ENCODE measurements around the gene LRRC45.

Gene LRRC45

GRCh38 chr17:82025401-82026107 lies 2.4 kb downstream of the LRRC45 start:
- CTCF ChIA-PET: interaction anchor here (0.6 to 2.5 kb wide), 7 partner anchors 16 to 163 kb away, joined by 3 to 10 read pairs (median 4); no protein-coding TSS in a partner anchor
- POLR2A ChIA-PET: interaction anchor here (0.6 to 2.0 kb wide), 3 partner anchors 12 to 425 kb away, joined by 3 to 8 read pairs (median 3); partner anchors contain the start of genes CYBC1 and DCXR
- H3K4me3 ChIP-seq (ENCODE audit: low read depth, low read length): no peak overlapping the region

GRCh38 chr17:82028246-82028645 lies 5.1 kb downstream of the LRRC45 start:
- ChIA-PET CTCF (interaction anchor here (0.7 to 3.3 kb wide), 8 partner anchors 8 to 161 kb away, joined by 3 to 35 read pairs (median 4); partner anchors contain the start of genes DCXR and PYCR1), POLR2A (interaction anchor here (0.7 to 2.3 kb wide), 6 partner anchors 9 to 318 kb away, joined by 3 to 13 read pairs (median 4); partner anchors contain the start of gene DCXR)
- no peaks in the 10 kb centered on the region for H3K9me3 ChIP-seq (ENCODE audit: control insufficient read depth, insufficient read depth, low read depth, low read length)
- peaks cover 0 to 64% of the 10 kb centered on the region in 2 experiments; a peak in 2 of 3 replicates for H3K36me3 ChIP-seq (ENCODE audit: control insufficient read depth in 2 of 2, insufficient read depth in 1 of 2, low read length in 2 of 2)
- H3K27ac ChIP-seq (ENCODE audit: extremely low read depth, low read depth, low read length): no peak overlapping the region
- H3K4me3 ChIP-seq (ENCODE audit: low read depth, low read length): no peak overlapping the region
- peaks cover 11% of the 10 kb centered on the region for H3K4me1 ChIP-seq (ENCODE audit: control insufficient read depth, insufficient read depth, low read length)
- TF ChIP-seq ZSCAN23 (tag by site-specific recombination; IDR thresholded peaks at IDR 0.05): no peak
- no peak for TF ChIP-seq SALL2 (tag by site-specific recombination; IDR thresholded peaks at IDR 0.05; ENCODE audit: borderline replicate concordance)
- no peak for TF ChIP-seq HOXC10 (CRISPR knock-in tag; IDR thresholded peaks at IDR 0.05)
- TF ChIP-seq ZNF621 (tag by site-specific recombination; IDR thresholded peaks at IDR 0.05): no peak
- TF ChIP-seq ZBTB6 (tag by site-specific recombination; IDR thresholded peaks at IDR 0.05): no peak
- no peak for TF ChIP-seq KLF9 (tag by site-specific recombination; IDR thresholded peaks at IDR 0.05; ENCODE audit: low read depth)
- TF ChIP-seq ZNF837 (tag by site-specific recombination; IDR thresholded peaks at IDR 0.05): no peak
- no peak for TF ChIP-seq ZNF560 (tag by site-specific recombination; IDR thresholded peaks at IDR 0.05; ENCODE audit: borderline replicate concordance)
- no peak for TF ChIP-seq ZNF140 (tag by site-specific recombination; IDR thresholded peaks at IDR 0.05)
- no peak for TF ChIP-seq ZSCAN16 (tag by site-specific recombination; IDR thresholded peaks at IDR 0.05)
- TF ChIP-seq ZNF548 (tag by site-specific recombination; IDR thresholded peaks at IDR 0.05): no peak
- no peak for TF ChIP-seq REST (tag by site-specific recombination; IDR thresholded peaks at IDR 0.05)
- TF ChIP-seq PRDM2 (tag by site-specific recombination; IDR thresholded peaks at IDR 0.05; ENCODE audit: borderline replicate concordance): no peak
- TF ChIP-seq TSHZ1 (tag by site-specific recombination; IDR thresholded peaks at IDR 0.05; ENCODE audit: borderline replicate concordance): no peak

More at GRCh38 chr17:82025401-82026107, 2.4 kb downstream of the LRRC45 start:
- no peaks in the 10 kb centered on the region for H3K9me3 ChIP-seq (ENCODE audit: control insufficient read depth, insufficient read depth, low read depth, low read length)
- peaks cover 0 to 54% of the 10 kb centered on the region in 2 experiments; a peak in 2 of 3 replicates for H3K36me3 ChIP-seq (ENCODE audit: control insufficient read depth in 2 of 2, insufficient read depth in 1 of 2, low read length in 2 of 2)
- TF ChIP-seq GLIS2 (tag by site-specific recombination; IDR thresholded peaks at IDR 0.05) (0 out of 2 replicates have a peak, but pooled peaks have one; percentile 34), GLIS1 (tag by site-specific recombination; IDR thresholded peaks at IDR 0.05) (peak; percentile 61; the same call in 1 of the 2 replicates), ZNF654 (tag by site-specific recombination; IDR thresholded peaks at IDR 0.05; ENCODE audit: low read depth) (no peak)
- H3K27ac ChIP-seq (ENCODE audit: extremely low read depth, low read depth, low read length): no peak overlapping the region
- peaks cover 11% of the 10 kb centered on the region for H3K4me1 ChIP-seq (ENCODE audit: control insufficient read depth, insufficient read depth, low read length)

All from HEK293 (cell line).